Measurements from ENCODE around the gene CYP21A2.

- TF ChIP-seq EP300 (IDR thresholded peaks at IDR 0.05; ENCODE audit: borderline replicate concordance in 1 of 2, low read depth in 2 of 2, low read length in 2 of 2) (no peak), CTCF (IDR thresholded peaks at IDR 0.05; ENCODE audit: control extremely low read depth in 1 of 3, insufficient read depth in 1 of 3, low read depth in 1 of 3, low read length in 3 of 3) (peak; percentile 86 to 93 (median 92)), SP1 (IDR thresholded peaks at IDR 0.05; ENCODE audit: low read depth, low read length) (no peak), POLR2AphosphoS5 (IDR thresholded peaks at IDR 0.05; ENCODE audit: low read depth, low read length) (no peak), JUND (IDR thresholded peaks at IDR 0.05; ENCODE audit: low read length) (no peak), ATF3 (IDR thresholded peaks at IDR 0.05; ENCODE audit: insufficient read depth, low read depth, low read length) (no peak), ZNF274 (IDR thresholded peaks at IDR 0.05; ENCODE audit: borderline replicate concordance, extremely low read depth, low read length) (no peak), SIX5 (IDR thresholded peaks at IDR 0.05; ENCODE audit: low read depth, low read length) (no peak)
Observed at GRCh38 chr6:32047855-32048766, 9.9 kb downstream of the CYP21A2 start.
